GM18951 (cell line): ENCODE measurements around the gene SLC16A14.

Experiments
- POLR2A ChIP-seq: IDR thresholded peaks from 4 replicates; pipeline ENCODE4 v1.6.1; 2011; ENCODE audit warnings: mild to moderate bottlenecking; ENCODE audit not compliant: insufficient read length, insufficient read depth; ENCODE audit errors: extremely low read depth
- in situ Hi-C: fragments of 300-500 bp; cut with MboI; formaldehyde crosslinking; loops from one replicate; pipeline ENCODE4 v1.12.0; 2022; ENCODE audit warnings: low sequenced_read_pairs, mixed read lengths, inconsistent platforms; ENCODE audit not compliant: unreplicated experiment

The SLC16A14 gene

GRCh38 chr2:230060672-230061293 is 7.9 kb downstream of the SLC16A14 start:
- no peak for TF ChIP-seq POLR2A
- in situ Hi-C loops = no loop called here

GRCh38 chr2:230053753-230054478 is 14.8 kb downstream of the SLC16A14 start:
- in situ Hi-C loops = no loop called here
- no peak for TF ChIP-seq POLR2A

- TF ChIP-seq POLR2A = no peak
- in situ Hi-C loops = no loop called here
Observed at GRCh38 chr2:230052299-230052698, 16.4 kb downstream of the SLC16A14 start.

GRCh38 chr2:230050136-230050535 is 18.6 kb downstream of the SLC16A14 start:
- in situ Hi-C loops = no loop called here
- no peak for TF ChIP-seq POLR2A

- in situ Hi-C loops = no loop called here
- no peak for TF ChIP-seq POLR2A
Observed at GRCh38 chr2:230048010-230048671, 20.6 kb downstream of the SLC16A14 start.

GRCh38 chr2:230046491-230046890 is 22.2 kb downstream of the SLC16A14 start:
- in situ Hi-C loops = no loop called here
- TF ChIP-seq POLR2A = no peak

- in situ Hi-C loops = no loop called here
- TF ChIP-seq POLR2A = no peak
Observed at GRCh38 chr2:230043461-230043860, 25.3 kb downstream of the SLC16A14 start.

- no peak for TF ChIP-seq POLR2A
- in situ Hi-C loops = no loop called here
Observed at GRCh38 chr2:230043025-230043424, 25.7 kb downstream of the SLC16A14 start.

- in situ Hi-C loops = no loop called here
- TF ChIP-seq POLR2A = no peak
Observed at GRCh38 chr2:230042195-230042594, 26.5 kb downstream of the SLC16A14 start.

GRCh38 chr2:230023313-230023712 is 45.4 kb downstream of the SLC16A14 start:
- in situ Hi-C loops = loop anchor here (25.0 kb wide), 1 partner anchor 764 kb away; no protein-coding TSS in a partner anchor
- no peak for TF ChIP-seq POLR2A

- TF ChIP-seq POLR2A = no peak
- in situ Hi-C loops = loop anchor here (25.0 kb wide), 1 partner anchor 768 kb away; no protein-coding TSS in a partner anchor
Observed at GRCh38 chr2:230019742-230020141, 49.0 kb downstream of the SLC16A14 start.

GRCh38 chr2:230018153-230018552 is 50.6 kb downstream of the SLC16A14 start:
- no peak for TF ChIP-seq POLR2A
- in situ Hi-C loops = loop anchor here (25.0 kb wide), 1 partner anchor 769 kb away; no protein-coding TSS in a partner anchor

GRCh38 chr2:230016844-230017243 is 51.9 kb downstream of the SLC16A14 start:
- in situ Hi-C loops = loop anchor here (25.0 kb wide), 1 partner anchor 770 kb away; no protein-coding TSS in a partner anchor
- no peak for TF ChIP-seq POLR2A
